ENCODE measurements around the gene STK10. TPM values are rescaled to one million over a fixed set of nuclear protein-coding genes. Genes with fewer than 3 reads are reported as not detected.

The STK10 gene
- total RNA-seq, 4 donors from 2014 or later, result 14.1 to 30.4 (median 19.4) TPM

- H3K36me3 ChIP-seq, result peaks cover 0 to 34% of the 10 kb centered on the region in 2 donors
- 40 to 100% methylated on average over 1 to 2 of the region's 11 CpGs for WGBS, 2 donors (ENCODE audit: low coverage in 1 of 2)
- no peak overlapping the region for H3K4me3 ChIP-seq
- peak overlapping the region in 3 of 4 donors; percentile 70 to 86 (median 85) for H3K27ac ChIP-seq
- no peak for ATAC-seq
- peaks cover 0 to 52% (median 36%) of the 10 kb centered on the region in 3 donors for H3K4me1 ChIP-seq
- H3K27me3 ChIP-seq, result no peaks in the 10 kb centered on the region
- TF ChIP-seq POLR2AphosphoS5 (IDR thresholded peaks at IDR 0.05) (no peak), CTCF (IDR thresholded peaks at IDR 0.05) (no peak), POLR2A (IDR thresholded peaks at IDR 0.05) (no peak)
- no peaks in the 10 kb centered on the region for H3K9me3 ChIP-seq
Measured at GRCh38 chr5:172104021-172104420, 84.0 kb downstream of the STK10 start.

- peak; percentile 80 for TF ChIP-seq POLR2AphosphoS5 (IDR thresholded peaks at IDR 0.05)
- TF ChIP-seq CTCF (IDR thresholded peaks at IDR 0.05), result peak in 1 of 4 experiments; percentile 11
- TF ChIP-seq POLR2A (IDR thresholded peaks at IDR 0.05), result no peak
- Histone ChIP-seq H3K27ac (peak overlapping the region in 3 of 4 donors; percentile 70 to 86 (median 85)), H3K4me3 (no peak overlapping the region), H3K9me3 (no peaks in the 10 kb centered on the region), H3K4me1 (peaks cover 0 to 50% (median 36%) of the 10 kb centered on the region in 3 donors), H3K36me3 (peaks cover 0 to 34% of the 10 kb centered on the region in 2 donors), H3K27me3 (no peaks in the 10 kb centered on the region)
- 9 to 16% methylated on average over 9 to 11 of the region's 21 CpGs for WGBS, 2 donors (ENCODE audit: low coverage in 1 of 2)
- peak; percentile 80 for ATAC-seq
Measured at GRCh38 chr5:172102913-172103626, 85.0 kb downstream of the STK10 start.

- Histone ChIP-seq H3K27me3 (no peaks in the 10 kb centered on the region), H3K9me3 (no peaks in the 10 kb centered on the region), H3K27ac (peak overlapping the region in 3 of 4 donors; percentile 70 to 86 (median 85)), H3K4me3 (no peak overlapping the region), H3K36me3 (peaks cover 0 to 34% of the 10 kb centered on the region in 2 donors), H3K4me1 (peaks cover 0 to 47% (median 31%) of the 10 kb centered on the region in 3 donors)
- WGBS, 2 donors (ENCODE audit: low coverage in 1 of 2), result 88 to 92% methylated on average over 15 of the region's 22 CpGs
- no peak for TF ChIP-seq EP300 (IDR thresholded peaks at IDR 0.05)
- no peak for ATAC-seq
Measured at GRCh38 chr5:172102218-172102870, 85.7 kb downstream of the STK10 start.

GRCh38 chr5:172101547-172102217, 86.3 kb downstream of the STK10 start:
- Histone ChIP-seq H3K27me3 (no peaks in the 10 kb centered on the region), H3K36me3 (peaks cover 0 to 34% of the 10 kb centered on the region in 2 donors), H3K4me3 (no peak overlapping the region), H3K27ac (peak overlapping the region in 3 of 4 donors; percentile 70 to 86 (median 85)), H3K4me1 (peaks cover 0 to 47% (median 25%) of the 10 kb centered on the region in 3 donors), H3K9me3 (no peaks in the 10 kb centered on the region)
- TF ChIP-seq POLR2A (IDR thresholded peaks at IDR 0.05) (no peak), EP300 (IDR thresholded peaks at IDR 0.05) (no peak), CTCF (IDR thresholded peaks at IDR 0.05) (no peak), POLR2AphosphoS5 (IDR thresholded peaks at IDR 0.05) (no peak)
- WGBS, 2 donors (ENCODE audit: low coverage in 1 of 2), result 99 to 100% methylated on average over 1 to 6 of the region's 14 CpGs
- ATAC-seq, result no peak

GRCh38 chr5:172098883-172099282, 89.1 kb downstream of the STK10 start:
- H3K4me3 ChIP-seq, result no peak overlapping the region
- ATAC-seq, result no peak
- 94 to 95% methylated on average over 1 to 3 of the region's 4 CpGs for WGBS, 2 donors (ENCODE audit: low coverage in 1 of 2)
- peaks cover 0 to 34% of the 10 kb centered on the region in 2 donors for H3K36me3 ChIP-seq
- H3K27me3 ChIP-seq, result no peaks in the 10 kb centered on the region
- H3K9me3 ChIP-seq, result no peaks in the 10 kb centered on the region
- H3K4me1 ChIP-seq, result peaks cover 0 to 42% (median 21%) of the 10 kb centered on the region in 3 donors
- TF ChIP-seq EP300 (IDR thresholded peaks at IDR 0.05) (no peak), POLR2AphosphoS5 (IDR thresholded peaks at IDR 0.05) (no peak), POLR2A (IDR thresholded peaks at IDR 0.05) (no peak), CTCF (IDR thresholded peaks at IDR 0.05) (no peak)
- no peak overlapping the region for H3K27ac ChIP-seq
